HL-60/S4 (cell line): ENCODE results near the gene CLDND1.
"Not testable (repeated sequence)": the region's sequence is repeated elsewhere in the genome, so short reads cannot be mapped to it uniquely, and the experiment has no call there.

ENCODE experiments used
- in situ Hi-C: fragments of 300-500 bp; cut with MboI; formaldehyde crosslinking; loops from 2 replicates; pipeline ENCODE4 v1.14.3; 2022; ENCODE audit warnings: low sequenced_read_pairs

Gene CLDND1

GRCh38 chr3:98522544-98523281 is at the start of gene CLDND1:
TSS of gene CLDND1 (minus strand) at chr3:98522902. CDS start at chr3:98521424, 1,478 bp downstream.
- in situ Hi-C loops, result no loop called here

- in situ Hi-C loops, result no loop called here
These were observed 45.7 kb upstream of the CLDND1 start for GRCh38 chr3:98568402-98568801.

GRCh38 chr3:98567666-98568270 is 45.1 kb upstream of the CLDND1 start:
- in situ Hi-C loops, result no loop called here

- in situ Hi-C loops, result no loop called here
These were observed 43.1 kb upstream of the CLDND1 start for GRCh38 chr3:98565843-98566242.

- in situ Hi-C loops, result no loop called here
These were observed 42.5 kb upstream of the CLDND1 start for GRCh38 chr3:98565237-98565643.

- in situ Hi-C loops, result no loop called here
These were observed 41.7 kb upstream of the CLDND1 start for GRCh38 chr3:98564282-98565005.

- in situ Hi-C loops, result no loop called here
These were observed 41.1 kb upstream of the CLDND1 start for GRCh38 chr3:98563661-98564281.

- in situ Hi-C loops, result no loop called here
These were observed 39.2 kb upstream of the CLDND1 start for GRCh38 chr3:98561727-98562521.

GRCh38 chr3:98560911-98561310 is 38.2 kb upstream of the CLDND1 start:
- in situ Hi-C loops, result no loop called here

GRCh38 chr3:98559769-98560168 is 37.1 kb upstream of the CLDND1 start:
- in situ Hi-C loops, result not testable (repeated sequence)

GRCh38 chr3:98558100-98558827 is 35.6 kb upstream of the CLDND1 start:
- in situ Hi-C loops, result no loop called here

- in situ Hi-C loops, result no loop called here
These were observed 34.8 kb upstream of the CLDND1 start for GRCh38 chr3:98557324-98558010.

- in situ Hi-C loops, result no loop called here
These were observed 33.7 kb upstream of the CLDND1 start for GRCh38 chr3:98556164-98557130.

- in situ Hi-C loops, result no loop called here
These were observed 32.3 kb upstream of the CLDND1 start for GRCh38 chr3:98555025-98555379.

GRCh38 chr3:98554580-98554979 is 31.9 kb upstream of the CLDND1 start:
- in situ Hi-C loops, result no loop called here

GRCh38 chr3:98553753-98554152 is 31.1 kb upstream of the CLDND1 start:
- in situ Hi-C loops, result no loop called here

- in situ Hi-C loops, result no loop called here
These were observed 30.4 kb upstream of the CLDND1 start for GRCh38 chr3:98553021-98553563.
